ENCODE measurements around the gene ZNF217.
"Not testable (repeated sequence)": the region's sequence is repeated elsewhere in the genome, so short reads cannot be mapped to it uniquely, and the experiment has no call there.

Gene ZNF217

DNA sequence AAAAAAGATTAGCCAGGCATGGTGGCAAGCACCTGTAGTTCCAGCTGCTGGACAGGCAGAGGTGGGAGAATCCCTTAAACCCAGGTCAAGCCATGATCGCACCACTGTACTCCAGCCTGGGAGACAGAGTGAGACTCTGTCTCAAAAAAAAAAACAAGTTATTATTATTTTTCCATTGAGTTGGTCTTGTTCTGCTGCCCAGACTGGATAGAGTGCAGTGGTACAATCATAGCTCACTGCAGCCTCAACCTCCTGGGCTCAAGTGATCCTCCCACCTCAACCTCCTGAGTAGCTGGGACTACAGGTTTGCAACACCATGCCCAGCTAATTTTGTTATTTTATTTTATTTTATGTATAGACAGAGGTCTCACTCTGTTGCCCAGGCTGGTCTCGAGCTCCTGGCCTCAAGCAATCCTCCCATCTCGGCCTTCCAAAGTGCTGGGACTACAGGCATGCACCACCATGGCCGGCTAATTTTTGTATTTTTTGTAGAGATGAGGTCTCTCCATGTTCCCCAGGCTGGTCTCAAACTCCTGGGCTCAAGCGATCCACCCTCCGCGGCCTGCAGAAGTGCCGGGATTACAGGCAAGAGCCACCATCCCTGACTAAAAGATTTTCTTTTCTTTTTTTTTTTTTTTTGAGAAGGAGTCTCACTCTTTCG lies 31.4 kb downstream of the ZNF217 start:
- DNase-seq = not testable (repeated sequence)

DNA sequence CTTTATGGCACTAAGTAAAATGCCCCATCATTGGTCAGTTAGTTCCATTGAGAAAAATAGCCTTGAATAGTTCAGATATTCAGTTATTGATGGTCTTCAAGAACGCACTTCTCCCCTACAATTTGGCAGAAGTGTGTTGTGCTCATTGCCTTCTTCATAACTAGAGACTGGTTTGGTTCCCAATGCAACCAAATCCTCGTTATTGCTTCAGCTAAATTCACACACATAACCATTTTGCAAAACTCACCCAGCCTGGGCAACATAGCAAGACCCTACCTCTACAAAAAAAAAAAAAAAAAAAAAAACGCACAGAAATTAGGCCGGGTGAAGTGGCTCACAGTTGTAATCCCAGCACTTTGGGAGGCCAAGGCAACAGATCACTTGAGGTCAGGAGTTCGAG lies 32.1 kb downstream of the ZNF217 start:
- no peak for DNase-seq

DNA sequence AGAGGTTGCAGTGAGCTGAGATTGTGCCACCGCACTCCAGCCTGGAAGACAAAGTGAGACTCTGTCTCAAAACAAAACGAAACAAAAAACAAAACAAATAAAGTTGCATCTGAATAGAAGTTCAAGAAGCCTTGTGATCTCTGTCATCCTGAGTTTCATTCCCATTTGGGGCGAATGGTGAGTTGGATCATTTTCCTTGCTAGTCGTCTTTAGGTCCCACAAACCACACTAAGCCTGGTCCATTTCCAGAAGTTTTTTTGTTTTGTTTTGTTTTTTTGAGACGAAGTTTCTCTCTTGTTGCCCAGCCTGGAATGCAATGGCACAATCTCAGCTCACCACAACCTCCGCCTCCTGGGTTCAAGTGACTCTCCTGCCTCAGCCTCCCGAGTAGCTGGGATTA lies 33.8 kb downstream of the ZNF217 start:
- no peak for DNase-seq

DNA sequence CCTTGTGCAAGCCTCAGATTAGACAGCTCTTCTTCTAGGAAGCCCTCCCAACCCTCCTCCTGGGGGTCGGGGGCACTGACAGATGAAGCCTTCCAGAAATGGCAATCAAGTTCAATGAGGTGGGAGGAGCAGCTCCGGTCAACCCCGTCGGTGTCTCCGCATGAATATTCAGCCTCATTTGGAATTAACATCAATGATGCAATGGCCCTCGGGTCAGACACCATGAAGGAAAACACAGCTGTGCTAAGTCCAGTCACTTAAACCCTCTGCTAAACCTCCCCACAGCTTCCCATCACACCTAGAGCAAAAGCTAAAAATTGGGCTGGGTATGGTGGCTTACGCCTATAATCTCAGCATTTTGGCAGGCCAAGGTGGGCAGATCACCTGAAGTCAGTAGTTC lies 36.5 kb downstream of the ZNF217 start:
- no peak for DNase-seq

DNA sequence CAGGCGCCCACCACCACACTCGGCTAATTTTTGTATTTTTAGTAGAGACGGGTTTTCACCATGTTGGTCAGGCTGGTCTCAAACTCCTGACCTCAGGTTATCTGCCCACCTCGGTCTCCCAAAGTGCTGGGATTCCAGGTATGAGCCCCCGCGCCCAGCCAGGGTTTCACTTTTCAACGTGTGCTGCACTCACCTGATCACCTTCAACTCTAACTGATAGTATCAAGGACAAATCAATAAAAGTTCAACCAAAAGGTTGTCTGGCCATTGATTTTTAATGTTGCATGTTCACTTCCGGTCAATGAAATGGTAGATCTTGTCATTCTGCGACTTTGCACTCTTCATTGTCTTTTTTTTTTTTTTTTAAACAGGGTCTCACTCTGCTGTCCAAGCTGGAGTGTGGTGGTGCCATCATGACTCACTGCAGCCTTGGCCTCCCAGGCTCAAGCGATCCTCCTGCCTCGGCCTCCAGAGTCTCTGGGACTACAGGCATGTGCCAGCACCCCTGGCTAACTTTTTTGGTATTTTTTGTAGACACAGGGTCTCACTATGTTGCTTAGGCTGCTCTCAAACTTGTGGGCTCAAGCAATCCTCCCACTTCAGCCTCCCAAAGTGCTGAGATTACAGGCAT lies 37.3 kb downstream of the ZNF217 start:
- no peak for DNase-seq

DNA sequence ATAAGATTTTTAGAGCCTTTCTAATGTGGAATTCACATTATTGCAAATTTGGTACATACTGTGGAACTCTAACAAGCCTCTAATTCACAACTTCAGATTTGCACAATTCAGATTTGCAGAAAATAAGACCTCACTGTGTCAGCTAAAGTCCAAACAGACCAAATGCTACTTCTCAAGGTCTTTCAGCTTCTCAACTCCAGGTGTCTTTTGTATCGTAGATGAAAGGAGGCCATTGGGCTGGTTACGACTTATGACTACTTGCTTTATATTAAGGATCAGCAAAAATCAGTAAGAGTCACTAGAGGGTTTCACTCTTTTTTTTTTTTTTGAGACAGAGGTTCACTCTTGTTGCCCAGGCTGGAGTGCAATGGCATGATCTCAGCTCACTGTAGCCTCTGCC lies 37.8 kb downstream of the ZNF217 start:
- no peak for DNase-seq

DNA sequence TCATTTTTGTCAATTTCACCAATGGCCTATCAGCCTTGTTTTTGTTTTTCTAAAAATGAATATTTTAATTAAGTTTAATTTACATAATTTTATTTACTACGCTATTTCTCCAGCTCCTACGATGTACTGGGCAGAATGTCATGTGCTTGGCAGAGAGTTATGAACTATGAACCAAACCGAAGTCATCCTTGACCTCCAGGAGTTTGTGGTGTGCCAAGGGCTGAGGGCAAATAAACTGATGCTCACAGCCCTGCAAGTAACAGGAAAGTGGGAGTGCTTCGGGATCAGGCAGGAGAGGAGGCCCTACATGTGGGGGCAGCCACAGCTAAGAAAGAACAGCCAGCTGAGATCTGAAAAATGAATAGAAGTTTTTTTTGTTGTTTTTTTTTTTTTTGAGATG lies 38.6 kb downstream of the ZNF217 start:
- DNase-seq = no peak

DNA sequence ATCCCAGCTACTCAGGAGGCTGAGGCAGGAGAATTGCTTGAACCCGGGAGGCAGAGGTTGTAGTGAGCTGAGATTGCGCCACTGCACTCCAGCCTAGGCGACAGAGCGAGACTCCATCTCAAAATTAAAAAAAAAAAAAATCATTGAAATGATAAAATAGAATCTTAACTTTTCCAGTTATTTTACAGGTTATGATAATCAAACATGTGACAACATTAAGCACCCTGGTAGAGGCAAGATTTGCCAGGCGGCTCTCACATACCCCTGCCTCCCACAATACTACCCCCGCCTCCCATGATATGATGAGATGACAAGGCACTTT lies 41.1 kb downstream of the ZNF217 start:
- DNase-seq = not testable (repeated sequence)

DNA sequence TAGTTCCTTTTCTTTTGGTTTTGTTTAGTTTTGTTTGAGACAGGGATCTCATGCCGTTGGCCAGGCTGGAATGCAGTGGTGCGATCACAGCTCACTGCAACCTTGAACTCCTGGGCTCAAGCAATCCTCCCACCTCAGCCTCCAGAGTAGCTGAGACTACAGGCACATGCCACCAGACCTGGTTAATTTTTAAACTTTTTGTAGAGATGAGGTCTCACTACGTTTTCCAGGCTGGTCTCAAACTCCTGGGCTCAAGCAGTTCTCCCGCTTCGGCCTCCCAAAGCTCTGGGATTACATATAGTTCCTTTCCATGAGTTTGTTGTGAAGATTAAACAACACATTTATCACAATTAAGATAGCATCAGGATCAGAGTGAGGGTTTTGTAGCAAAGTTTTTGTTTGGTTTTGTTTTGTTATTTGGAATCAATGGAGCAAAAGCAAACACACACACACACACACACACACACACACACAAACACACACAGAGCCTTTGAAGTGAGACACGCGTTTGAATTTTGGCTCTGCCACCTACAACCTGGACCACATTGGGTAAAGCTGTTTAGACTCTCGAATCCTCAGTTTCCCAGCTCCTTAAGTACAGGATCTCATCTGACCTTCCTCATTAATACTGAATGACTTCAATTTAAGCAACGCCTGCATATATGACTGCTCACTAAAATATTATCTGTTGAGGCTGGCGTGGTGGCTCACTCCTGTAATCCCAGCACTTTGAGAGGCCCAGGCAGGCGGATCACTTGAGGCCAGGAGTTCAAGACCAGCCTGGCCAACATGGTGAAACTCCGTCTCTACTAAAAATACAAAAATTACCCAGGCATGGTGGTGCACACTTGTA lies 41.7 kb downstream of the ZNF217 start:
- not testable (repeated sequence) for DNase-seq

DNA sequence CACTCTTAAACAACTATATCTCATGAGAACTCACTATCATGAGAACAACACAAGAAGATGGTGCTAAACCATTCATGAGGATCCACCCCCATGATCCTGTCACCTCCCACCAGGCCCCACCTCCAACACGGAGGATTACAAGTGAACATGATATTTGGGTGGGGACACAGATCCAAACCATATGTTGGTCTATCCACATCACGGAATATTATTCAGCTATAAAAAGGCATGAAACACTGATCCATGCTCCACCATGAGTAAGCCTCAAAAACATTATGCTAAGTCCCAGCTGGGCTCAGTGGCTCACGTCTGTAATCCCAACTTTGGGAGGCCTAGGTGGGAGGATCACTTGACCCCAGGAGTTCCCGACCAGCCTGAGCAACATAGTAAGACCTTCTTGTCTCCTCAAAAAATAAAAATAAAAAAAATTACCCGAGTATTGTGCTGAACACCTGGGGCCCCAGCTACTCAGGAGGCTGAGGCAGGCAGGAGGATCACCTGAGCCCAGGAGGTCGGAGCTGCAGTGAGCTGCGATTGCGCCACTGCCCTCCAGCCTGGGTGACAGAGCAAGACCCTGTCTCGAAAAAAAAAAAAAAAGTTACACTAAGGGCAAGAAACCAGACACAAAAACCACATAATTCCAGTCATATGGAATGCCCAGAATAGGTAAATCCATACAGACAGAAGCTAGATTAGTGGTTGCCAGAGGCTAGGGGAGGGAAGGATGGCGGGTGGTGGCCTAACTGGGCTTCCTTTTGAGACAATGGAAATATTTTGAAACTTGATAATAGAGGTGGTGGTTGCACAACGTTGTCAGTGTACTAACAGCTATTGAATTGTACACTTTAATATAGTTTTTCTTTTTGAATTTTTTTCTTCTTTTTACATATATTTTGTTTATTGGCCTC lies 43.1 kb downstream of the ZNF217 start:
- DNase-seq = no peak

DNA sequence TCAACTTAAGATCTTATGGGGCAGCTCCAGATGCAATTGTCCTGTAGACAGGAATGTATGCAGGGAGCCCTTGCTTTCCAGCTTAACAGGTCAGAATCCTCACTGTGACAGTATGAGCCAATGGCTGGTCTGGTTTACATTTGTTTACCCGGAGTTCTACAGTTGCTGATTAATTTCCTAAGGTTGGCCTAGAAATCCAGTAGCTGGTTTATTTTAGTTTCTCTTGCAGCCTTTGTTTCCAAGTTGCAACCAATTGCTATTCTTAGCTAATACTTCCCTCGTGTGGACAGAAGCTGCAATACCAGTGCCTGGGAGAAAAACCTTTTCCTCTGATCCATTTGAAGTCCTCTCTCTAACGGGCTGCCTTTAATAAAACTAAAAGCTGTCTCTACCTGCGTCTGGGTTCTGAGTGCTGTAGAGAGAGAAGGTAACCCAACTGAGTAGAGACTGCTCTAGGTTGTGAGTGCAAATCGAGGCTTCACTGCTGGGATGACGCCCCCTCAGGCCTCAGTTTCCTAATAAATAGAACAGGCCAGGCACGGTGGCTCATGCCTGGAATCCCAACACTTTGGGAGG lies 45.9 kb downstream of the ZNF217 start:
- peak in 1 of 2 donors; percentile 19 for DNase-seq

DNA sequence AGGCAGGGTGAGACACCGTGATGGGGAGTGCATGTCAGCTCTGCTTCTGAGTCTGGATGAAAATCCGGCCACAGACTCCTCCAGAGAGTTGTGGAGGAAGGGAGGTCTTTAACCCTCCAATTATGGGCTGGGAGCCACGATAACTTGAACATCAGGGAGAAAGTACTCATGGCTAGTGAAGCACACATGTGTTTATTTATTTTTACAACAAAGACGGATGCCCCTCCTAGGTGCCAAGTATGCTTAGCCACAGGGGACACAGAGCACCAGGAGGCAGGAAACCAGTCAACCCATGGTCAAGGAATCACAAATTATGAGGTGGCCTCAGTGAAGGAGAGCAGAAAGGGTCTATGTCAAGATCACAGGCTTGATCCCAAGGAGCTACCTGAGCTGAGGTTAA lies 54.1 kb downstream of the ZNF217 start:
- no peak for DNase-seq

DNA sequence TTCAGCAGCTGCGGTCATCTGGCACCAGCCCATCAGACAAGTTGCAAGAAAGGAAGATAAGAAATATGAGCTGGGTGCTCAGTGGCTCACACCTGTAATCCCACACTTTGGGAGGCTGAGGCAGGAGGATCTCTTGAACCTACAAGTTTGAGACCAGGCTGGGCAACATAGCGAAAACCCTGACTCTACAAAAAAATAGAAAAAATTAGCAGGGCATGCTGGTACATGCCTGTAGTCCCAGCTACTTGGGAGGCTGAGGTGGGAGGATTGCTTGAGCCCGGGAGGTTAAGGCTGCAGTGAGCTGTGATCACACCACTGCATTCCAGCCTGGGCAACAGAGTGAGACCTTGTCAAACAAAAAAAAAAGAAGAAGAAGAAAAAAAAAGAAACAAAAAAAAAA lies 57.3 kb downstream of the ZNF217 start:
- not testable (repeated sequence) for DNase-seq

DNA sequence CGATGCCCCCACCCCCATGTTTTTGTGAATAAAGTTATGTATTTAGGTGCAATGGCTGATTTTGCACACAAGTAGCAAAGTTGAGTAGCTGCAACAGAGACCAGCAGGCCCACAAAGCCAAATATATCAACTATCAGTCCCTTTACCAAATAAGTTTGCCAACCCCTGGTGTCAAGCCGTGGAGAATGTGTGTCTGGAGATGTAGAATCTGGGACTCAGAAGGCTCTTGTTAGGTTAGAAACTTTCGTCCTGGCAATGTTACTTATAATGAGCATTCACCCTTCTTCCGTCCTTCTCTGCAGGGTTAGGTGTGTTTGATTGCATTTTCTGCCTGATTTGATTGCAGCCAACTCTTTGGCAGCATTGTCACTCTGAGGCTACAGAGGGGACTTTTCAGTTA lies 57.8 kb downstream of the ZNF217 start:
- DNase-seq = no peak

DNA sequence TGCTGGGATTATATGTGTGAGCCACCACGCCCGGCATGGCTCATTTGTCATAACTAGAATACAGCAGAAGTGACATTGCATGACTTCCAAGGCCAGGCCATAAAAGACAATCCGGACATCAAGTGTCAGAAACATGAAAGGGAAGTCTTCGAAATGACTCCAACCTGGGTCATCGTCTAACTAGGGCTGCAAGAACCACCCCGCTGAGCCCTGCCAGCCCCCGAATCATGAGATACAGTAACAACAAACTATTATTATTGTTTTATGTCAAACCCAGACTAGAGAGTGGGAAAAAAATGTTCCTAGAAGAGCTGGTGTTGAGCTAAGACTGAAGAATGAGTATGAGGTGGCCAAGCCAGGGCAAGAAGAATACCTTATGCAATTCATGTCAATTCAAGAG lies 59.6 kb downstream of the ZNF217 start:
- no peak for DNase-seq

DNA sequence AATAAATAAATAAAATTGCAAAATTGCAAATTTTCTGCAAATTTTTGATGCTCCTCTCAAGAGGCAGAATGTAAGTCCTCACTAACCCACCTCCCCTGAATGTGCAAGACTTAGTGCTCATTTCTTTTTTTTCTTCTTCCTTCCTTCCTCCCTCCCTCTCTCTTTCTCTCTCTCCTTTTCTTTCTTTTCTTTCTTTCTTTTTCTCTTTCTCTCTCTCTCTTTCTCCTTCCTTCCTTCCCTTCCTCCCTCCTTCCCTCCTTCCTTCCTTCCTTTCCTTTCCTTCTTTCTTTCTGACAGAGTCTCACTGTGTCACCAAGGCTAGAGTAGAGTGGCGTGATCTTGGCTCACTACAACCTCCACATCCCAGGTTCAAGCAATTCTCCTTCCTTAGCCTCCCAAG lies 60.1 kb downstream of the ZNF217 start:
- no peak for DNase-seq

DNA sequence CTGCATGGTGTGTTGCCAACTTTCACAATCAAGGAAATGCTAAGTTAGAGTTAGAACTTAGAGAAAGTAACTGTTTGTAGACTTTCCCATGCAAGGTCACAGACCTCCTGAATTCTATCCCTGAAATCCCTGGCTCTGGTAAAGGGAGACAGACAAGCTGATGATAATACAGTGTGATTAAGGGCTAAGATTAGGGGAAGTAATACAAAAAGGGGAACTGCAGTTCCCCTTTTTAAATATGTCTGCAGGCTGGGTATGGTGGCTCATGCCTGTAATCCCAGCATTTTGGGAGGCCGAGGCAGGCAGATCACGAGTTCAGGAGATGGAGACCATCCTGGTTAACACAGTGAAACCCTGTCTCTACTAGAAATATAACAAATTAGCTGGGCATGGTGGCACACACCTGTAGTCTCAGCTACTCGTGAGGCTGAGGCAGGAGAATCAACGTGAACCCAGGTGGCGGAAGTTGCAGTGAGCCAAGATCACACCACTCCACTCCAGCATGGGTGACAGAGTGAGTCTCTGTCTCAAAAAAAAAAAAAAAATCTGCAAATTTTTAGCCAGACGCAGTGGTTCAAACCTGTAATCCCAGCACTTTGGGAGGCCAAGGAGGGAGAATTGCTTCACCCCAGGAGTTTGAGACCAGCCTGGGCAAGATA lies 60.9 kb downstream of the ZNF217 start:
- not testable (repeated sequence) for DNase-seq

DNA sequence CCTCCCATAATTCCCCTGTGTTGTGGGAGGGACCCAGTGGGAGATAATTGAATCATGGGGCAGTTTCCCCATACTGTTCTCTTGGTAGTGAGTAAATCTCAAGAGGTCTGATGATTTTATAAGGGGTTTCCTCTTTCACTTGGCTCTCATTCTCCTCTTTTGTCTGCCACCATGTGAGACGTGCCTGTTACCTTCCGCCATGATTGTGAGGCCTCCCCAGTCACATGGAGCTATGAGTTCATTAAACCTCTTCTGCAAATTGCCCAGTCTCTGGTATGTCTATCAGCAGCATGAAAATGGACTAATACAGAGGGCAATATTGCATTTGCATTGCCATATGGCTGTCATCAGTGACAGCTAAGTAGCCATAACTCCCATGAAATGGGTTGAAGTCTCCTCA lies 63.2 kb downstream of the ZNF217 start:
- DNase-seq = no peak

DNA sequence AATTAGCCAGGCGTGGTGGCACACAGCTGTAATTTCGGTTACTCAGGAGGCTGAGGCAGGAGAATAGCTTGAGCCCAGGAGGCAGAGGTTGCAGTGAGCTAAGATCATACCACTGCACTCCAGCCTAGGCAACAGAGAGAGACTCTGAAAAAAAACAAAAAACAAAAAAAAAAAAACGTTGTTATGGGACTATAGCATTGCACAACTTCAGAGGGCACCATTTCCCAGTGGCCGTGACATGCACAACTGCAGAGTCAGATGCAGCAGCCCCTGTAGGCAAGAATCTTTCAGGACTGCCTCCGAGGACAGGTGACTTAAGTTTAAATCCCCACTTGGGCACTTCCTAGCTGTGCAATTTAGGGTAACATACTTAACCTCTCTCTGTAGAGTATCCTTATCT lies 64.0 kb downstream of the ZNF217 start:
- no peak for DNase-seq

DNA sequence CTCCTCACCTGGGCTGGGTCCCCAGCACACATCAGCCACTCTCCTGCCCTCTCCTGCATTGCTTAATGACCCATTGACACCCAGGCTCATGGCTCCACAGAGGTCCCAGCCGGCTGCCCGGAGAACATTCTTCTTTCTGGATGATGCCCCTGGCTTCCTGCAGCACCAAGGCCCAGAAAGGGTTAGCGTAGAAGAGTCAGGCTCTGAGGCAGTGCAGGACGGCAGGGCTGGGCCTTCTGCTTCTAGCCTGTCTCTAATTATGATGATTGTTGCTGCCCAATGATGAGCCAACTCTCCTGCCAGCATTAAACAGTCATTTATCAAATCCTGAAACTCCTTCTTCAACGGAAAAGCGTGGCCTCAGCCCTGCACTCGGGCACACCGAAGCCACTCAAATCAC lies 66.4 kb downstream of the ZNF217 start:
- DNase-seq = no peak

DNA sequence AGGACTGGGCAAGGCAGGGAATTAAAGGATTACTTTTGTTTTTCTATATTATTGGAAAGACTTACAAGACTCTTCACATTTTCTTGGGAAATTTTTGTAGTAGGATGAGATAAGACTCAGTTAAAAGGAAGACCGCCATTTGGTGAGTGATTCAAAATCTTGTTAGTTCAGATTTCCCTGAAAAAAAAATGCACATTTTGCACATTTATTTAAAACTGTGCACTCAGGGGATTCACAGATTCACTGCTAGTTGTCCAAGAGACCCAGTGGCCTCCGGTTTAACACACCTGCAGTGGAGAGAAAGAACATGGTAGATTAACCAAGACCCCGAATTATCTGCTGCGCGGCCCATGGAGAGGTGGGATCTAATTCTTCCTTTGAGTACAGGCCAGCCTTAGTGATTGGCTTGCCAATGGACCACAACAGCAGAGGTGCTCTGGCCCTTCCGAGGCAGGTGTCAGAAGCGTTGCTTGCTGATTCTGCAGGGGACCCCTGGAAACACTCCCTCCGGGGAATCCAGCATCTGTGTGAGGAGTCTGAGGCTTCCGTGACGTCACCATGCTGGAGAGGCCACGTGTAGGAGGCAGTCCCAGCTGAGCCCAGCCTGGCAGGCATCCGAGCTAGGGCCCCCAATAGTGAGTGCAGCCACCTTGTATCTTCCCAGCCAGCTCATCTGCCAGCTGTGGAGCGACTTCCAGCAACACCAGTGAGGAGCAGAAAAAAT lies 68.9 kb downstream of the ZNF217 start:
- DNase-seq = no peak

DNA sequence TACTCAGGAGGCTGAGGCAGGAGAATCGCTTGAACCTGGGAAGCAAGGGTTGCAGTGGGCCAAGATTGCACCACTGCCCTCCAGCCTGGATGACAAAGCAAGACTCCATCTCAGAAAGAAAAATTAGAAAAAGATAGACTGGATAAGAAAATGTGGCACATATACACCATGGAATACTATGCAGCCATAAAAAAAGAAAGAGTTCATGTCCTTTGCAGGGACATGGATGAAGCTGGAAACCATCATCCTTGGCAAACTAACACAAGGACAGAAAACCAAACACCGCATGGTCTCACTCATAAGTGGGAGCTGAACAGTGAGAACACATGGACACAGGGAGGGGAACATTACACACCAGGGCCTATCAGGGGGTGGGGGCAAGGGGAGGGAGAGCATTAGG lies 70.0 kb downstream of the ZNF217 start:
- DNase-seq = not testable (repeated sequence)
